Ovary (tissue), 3 donors: ENCODE measurements around the gene CDH23.

Experiments used
- EP300 ChIP-seq: sonication (generic); formaldehyde crosslinking; IDR thresholded peaks from one replicate; pipeline ENCODE4 v1.6.1; 2017; ENCODE audit warnings: antibody characterized with exemption
- POLR2A ChIP-seq: fragments of 450-650 bp; IDR thresholded peaks from one replicate; pipeline ENCODE4 v1.6.1; 2017; ENCODE audit warnings: antibody characterized with exemption, mild to moderate bottlenecking, moderate library complexity
- TF ChIP-seq, protein P1 (sequence below), 3 donors: fragments of 450-650 bp in 2 of 3; fragments of 200-600 bp in 1 of 3; IDR thresholded peaks; one replicate each; pipeline versions ENCODE4 v1.5.1 to v1.8.0; 2016 to 2022; ENCODE audit warnings: antibody characterized with exemption in 3 of 3, mild to moderate bottlenecking in 1 of 3
- donor health status: DM: no; HTN: no; CAD: no.

GRCh38 chr10:71727105-71727737 lies 330.5 kb downstream of the CDH23 start:
- TF ChIP-seq, protein P1, sequence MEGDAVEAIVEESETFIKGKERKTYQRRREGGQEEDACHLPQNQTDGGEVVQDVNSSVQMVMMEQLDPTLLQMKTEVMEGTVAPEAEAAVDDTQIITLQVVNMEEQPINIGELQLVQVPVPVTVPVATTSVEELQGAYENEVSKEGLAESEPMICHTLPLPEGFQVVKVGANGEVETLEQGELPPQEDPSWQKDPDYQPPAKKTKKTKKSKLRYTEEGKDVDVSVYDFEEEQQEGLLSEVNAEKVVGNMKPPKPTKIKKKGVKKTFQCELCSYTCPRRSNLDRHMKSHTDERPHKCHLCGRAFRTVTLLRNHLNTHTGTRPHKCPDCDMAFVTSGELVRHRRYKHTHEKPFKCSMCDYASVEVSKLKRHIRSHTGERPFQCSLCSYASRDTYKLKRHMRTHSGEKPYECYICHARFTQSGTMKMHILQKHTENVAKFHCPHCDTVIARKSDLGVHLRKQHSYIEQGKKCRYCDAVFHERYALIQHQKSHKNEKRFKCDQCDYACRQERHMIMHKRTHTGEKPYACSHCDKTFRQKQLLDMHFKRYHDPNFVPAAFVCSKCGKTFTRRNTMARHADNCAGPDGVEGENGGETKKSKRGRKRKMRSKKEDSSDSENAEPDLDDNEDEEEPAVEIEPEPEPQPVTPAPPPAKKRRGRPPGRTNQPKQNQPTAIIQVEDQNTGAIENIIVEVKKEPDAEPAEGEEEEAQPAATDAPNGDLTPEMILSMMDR (IDR thresholded peaks at IDR 0.05): no peak
- TF ChIP-seq POLR2A (no peak), EP300 (no peak)
